ENCODE results near the gene TRIM17.

Gene TRIM17

DNA sequence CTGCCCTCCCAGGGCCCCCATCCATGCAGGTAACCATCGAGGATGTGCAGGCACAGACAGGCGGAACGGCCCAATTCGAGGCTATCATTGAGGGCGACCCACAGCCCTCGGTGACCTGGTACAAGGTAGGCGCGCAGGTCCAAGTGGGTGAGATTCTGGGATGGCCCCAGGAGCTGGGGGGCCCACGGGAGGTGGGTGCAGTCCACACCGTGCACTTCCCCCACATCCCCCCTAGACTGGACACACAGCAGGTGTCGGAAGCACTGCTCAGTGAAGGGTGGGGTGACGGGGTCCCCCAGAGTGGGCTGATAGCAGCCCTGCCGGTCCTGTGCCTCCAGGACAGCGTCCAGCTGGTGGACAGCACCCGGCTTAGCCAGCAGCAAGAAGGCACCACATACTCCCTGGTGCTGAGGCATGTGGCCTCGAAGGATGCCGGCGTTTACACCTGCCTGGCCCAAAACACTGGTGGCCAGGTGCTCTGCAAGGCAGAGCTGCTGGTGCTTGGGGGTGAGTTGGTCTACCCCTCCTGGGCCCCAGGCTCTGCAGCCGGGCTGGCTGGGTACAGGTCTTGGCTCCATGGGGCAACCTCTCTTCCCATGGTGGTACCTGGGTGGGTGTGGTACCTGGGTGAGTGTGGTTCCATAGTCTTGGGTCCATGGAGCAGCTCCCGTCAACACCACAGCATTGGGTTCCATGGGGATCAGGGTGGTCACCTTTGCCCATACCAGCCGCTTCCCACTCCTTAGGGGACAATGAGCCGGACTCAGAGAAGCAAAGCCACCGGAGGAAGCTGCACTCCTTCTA is 50.4 kb downstream of the TRIM17 start:
- no peak for DNase-seq

DNA sequence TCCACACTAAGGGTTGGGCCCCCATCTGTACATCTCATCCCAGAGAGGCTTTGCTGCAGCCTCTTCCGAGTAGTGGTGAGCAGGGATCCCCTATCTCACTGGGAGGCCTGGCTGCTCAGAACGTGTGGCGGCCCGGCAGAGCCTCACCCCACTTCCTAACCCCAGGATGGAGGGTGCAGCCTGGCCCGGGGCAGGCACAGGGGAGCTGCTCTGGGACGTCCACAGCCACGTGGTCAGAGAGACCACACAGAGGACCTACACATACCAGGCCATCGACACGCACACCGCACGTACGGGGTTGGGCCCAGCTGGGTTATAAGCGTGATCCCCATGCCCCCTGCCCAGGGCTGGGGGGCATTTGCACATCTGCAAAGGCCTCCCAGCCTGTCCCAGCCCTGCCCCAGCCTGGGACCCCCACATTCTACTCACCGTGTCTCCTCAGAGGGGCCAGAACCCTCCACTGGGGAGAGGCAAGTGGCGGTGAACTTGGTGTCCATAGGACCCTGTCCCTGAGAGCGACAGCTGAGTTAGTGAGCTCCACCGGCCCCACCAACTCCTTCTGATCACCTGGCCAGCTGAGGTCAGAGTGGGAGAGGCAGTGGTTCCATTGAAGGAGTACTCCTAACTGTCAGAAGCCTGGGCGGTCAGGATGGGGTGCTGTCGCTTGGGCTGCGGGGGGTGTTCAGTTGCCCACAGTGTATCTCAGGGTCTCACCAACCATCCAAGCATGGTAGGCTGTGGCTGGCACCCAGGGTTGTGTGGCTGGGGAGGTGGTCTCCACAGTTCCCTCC is 51.2 kb downstream of the TRIM17 start:
- no peak for DNase-seq

DNA sequence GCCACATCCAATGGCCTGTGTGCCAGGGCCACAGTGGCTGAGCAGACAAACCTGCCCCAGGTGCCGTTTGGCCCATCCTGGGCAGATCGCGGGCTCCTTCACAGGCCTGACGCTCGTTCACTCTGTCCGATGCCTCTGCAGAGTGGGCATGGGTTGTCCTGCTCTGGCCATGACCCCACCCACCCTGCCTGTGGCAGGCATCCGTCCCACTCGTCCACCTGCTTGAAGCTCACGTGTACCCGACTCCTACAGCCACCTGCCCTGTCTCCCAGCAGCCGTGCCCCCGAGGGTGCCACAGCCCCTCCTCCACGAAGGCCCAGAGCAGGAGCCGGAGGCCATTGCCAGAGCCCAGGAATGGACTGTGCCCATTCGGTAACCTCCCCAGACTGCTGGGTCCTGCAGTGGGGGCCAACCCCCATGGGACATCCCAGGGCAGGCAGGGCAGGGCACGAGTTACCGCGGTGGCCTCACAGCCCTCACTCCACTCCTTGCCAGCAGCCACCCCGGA is 51.9 kb downstream of the TRIM17 start:
- DNase-seq, result no peak

DNA sequence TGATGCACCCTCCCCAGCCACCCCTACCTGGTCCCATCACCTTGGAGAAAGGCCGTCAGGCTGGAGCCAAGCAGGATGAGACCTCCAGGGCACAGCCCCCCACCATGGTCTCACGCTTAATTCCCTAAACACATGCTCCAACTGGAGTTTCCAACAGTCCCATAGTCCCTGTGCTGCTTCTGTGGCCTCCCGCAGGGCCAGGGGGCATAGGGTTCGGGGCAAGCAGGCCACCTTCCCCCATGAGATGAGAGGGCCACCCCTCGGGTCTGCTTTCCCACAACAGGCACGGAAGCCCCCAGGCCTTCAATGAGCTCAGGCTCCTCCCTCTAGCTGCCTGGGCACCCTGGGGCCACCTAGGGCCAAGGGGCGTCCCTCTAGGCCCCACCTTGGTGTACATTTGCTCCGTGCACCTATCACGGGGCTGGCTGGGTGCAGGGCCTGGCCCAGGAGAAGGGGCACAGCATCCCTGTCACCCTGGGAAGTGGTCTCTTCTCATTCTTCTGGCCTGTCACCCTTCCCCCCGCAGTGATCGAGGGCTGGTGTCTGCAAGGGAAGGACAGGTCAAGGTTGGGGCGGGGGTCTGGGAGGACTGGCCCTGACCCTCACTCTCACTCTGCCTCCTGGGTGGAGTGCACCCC is 52.5 kb downstream of the TRIM17 start:
- DNase-seq, result no peak

DNA sequence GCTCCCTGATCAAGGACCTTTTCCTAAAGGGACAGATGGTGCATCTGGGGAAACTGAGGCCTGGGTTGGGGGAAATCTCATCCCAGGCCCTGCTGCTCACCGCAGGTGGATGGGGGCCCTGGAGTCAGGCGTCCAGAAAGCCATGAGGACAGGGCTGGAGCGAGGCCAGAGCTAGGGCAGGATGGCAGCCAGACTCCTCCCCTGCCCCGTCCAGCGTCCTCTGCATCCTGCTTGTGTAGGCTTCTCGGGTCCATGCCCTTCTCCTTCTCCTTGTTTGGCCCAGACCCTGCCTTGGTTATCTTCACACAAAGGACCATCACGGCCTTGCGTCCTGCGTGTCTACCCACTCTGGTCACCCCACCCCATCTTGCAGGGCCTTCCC is 53.0 kb downstream of the TRIM17 start:
- DNase-seq, result no peak

DNA sequence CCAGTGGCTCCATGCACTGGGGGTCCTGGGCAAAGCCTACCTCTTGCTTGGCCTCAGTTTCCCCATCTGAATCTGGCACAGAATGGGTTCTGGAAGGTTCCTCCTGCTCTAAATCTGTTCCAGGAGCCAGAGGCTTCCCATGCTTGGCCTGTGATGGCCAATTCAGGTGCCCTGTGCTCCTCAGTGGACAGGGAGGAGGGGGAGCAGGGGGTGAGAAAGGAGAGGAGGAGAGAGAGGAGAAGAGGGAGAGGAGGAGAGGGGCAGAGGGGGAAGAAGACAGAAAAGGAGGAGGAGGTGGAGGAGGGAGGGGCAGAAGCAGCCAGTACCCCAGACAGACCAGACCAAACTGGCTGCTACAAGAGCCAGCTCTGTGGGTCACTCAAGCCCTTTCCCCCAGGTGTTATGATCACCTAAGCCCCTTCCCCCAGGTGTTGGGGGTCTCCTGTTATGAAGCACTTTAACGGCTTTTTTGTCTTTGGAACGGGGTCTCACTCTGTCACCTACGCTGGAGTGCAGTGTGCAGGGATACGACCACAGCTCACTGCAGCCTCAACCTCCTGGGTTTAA is 53.7 kb downstream of the TRIM17 start:
- no peak for DNase-seq

DNA sequence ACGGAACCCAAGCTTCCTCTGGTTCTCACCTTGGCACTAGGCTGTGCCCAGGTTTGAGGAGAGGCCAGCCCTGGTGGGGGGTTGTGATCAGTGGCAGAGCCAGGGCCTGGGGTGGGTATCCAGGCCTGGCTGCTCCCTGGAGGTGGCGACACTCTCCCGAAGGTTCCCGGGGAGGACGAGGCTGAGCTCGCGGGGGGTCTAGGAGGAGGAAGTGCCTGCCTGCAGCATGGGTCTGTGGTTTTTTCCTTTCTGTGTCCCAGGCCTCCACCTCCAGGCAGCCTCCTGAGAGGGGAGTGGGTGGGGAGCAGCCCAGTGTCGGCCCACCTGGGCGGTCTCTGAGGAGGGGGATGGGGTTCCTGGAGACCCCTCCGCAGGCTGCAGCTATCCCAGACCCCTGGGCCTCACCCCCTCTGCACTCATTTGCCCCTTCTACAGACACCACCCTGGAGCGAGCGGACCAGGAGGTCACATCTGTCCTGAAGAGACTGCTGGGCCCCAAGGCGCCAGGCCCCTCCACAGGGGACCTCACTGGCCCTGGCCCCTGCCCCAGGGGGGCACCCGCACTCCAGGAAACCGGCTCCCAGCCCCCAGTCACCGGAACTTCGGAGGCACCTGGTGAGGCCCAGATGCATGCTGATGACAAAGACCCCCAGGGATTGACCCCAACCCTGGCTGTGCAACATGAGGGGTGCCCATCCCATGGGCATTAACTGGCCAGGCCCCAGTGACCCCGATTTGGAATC is 54.3 kb downstream of the TRIM17 start:
- no peak for DNase-seq

DNA sequence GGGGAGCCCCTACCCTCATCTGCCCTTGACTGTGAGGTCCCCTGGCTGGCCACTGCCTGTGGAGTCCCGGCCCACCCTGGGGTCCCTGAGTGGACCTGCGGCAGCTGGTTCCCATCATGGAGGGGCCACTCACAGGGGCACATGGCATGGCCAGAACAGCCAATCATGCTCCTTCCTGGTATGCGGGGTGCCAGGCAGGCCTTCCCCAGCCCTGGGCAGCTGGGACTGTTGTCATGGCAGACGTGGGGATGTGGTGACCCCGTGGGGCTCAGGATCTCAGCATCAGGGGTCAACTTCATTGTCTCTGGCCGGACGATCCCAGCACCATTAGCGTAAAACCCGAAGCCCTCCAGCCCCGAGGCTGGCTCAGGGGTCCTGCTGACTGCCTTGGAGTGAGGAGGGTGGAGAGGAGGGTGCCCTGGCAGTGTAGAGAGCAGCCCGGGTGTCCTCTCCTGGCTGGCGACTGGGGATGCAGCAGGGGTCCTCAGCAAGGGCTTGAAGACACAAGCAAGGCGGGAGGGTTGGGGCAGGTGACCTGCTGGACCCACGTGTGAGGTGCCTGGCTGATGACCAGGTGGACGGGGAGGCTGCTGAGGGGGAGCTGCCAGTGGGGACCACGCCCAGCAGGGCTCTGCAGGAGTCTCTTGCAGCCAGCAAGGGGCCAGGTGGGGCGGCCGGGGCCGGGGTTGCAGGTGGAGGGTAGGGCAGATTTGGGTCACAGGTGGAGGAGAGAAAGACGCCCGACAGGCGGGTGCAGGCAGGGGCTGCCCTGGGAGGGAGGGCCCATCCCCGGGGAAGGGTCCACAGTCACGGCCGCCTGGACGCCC is 55.1 kb downstream of the TRIM17 start:
- no peak for DNase-seq

DNA sequence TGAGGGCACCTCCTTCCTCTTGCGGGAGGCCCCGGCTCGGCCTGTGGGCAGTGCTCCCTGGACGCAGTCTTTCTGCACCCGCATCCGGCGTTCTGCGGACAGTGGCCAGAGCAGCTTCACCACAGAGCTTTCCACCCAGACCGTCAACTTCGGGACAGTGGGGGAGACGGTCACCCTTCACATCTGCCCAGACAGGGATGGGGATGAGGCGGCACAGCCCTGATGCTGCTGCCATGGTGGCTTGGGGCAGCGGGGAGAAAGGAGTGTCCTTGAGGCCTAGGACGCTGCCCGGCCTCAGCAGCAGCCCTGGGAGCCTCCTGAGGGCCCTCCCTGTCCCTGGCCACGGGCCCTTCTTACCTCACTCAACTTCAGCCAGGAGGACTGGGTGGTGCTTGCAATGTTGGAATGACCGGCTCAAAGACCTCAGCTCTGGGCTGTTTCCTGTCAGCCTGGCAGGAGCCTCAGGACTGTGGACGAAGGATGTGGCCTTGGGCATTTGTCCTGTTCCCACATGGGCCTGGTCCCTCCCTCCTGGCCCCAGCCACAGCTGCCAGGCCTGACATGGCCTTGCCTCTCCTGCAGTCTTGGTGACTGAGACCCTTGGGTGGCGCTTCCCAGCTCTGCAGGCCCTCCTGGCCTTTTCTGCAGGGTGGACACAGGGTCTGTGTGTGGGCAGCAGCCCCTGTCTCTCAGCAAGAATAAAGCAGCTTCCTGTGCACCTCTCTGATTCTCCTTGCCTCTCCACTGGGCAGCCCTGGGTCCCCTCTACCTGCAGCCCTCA is 55.9 kb downstream of the TRIM17 start:
- DNase-seq, result no peak

DNA sequence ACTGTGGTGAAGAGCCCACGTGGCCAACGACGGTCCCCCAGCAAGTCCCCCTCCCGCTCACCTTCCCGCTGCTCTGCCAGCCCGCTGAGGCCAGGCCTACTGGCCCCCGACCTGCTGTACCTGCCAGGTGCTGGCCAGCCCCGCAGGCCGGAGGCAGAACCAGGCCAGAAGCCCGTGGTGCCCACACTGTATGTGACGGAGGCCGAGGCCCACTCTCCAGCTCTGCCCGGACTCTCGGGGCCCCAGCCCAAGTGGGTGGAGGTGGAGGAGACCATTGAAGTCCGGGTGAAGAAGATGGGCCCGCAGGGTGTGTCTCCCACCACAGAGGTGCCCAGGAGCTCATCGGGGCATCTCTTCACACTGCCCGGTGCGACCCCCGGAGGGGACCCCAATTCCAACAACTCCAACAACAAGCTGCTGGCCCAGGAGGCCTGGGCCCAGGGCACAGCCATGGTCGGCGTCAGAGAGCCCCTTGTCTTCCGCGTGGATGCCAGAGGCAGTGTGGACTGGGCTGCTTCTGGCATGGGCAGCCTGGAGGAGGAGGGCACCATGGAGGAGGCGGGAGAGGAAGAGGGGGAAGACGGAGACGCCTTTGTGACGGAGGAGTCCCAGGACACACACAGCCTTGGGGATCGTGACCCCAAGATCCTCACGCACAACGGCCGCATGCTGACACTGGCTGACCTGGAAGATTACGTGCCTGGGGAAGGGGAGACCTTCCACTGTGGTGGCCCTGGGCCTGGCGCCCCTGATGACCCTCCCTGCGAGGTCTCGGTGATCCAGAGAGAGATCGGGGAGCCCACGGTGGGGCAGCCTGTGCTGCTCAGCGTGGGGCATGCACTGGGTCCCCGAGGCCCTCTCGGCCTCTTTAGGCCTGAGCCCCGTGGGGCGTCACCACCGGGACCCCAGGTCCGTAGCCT is 56.8 kb downstream of the TRIM17 start:
- no peak for DNase-seq

DNA sequence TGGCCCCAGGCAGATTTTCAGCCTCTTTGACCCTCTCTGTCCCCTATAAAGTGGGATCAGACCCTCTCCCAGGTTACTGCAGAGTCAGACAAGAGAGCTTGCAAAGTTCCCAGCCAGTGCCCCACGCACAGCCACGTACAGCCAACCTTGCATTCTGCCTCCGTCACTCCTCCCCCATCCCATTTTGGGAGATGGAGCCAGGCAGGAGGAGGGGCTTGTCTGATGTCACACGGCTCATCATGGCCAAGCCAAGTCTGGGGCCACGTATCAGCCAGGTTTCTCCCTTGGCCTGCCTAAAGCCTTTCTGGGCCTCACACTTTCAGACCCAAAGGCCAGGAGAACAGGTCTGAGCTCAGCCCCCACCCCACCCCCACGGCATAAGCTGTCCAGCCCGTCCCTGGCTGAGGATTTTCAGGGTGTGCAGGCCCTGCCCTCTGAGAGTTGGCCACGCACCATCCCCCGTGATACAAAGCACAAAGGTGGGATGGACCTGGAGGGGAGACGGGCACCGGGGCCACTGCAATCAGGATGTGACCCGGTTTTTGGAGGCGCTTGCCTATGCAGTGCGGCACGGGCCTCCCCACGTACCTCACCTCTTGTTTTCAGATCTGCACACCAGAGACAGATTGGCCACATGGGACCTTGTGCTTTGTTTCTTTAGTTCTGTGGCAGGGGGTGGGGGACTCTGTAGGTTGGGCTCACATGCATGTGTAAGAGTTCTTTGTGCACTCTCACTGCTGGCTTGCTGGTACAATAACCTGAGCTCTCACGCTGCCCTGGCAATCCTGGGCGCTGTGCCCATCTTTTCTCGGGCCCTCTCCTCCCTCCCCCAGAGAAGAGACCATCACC is 57.7 kb downstream of the TRIM17 start:
- DNase-seq, result no peak

DNA sequence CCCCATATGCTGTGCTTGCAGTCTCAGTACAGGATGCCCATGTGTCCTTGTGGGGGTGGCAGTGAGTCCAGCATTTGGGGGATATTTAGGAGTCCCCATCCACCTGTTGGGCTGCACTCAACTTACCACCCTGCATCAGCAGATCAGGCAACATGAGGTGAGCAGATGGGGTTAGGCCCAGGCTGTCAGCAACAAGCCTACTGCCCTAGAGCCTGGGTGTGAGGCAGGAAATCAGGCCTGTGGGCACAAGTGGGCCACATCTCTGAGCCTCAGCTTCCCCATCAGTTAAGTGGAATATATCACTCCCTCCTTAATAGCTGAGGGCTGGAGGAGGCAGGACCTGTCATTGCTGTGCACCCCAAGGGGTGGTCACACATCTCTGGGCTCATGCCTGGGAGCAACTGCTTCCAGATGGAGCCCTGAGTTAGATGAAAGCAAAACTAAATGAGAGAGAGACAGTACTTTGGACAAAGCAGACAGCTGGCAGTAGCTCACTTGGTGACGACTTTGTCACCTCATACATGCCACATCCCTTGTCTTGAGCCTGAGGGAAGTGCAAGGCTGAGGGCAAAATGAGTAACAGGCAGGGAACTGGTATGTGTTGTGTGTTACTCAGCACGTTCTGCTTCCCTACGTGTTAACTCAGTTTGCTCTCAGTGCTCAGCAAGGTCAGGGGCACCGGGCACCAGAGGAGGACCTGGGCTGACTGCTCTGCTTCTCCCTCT is 58.5 kb downstream of the TRIM17 start:
- DNase-seq, result peak; percentile 30

Data from activated CD4-positive, alpha-beta T cell treated with anti-CD3 and anti-CD28 coated beads, Interleukin-2, amount 50 U/mL, for 16 hours (primary cell).